Fibroblast of upper back skin (primary cell): ENCODE data around the gene COL20A1.
"Not testable (repeated sequence)": the region's sequence is repeated elsewhere in the genome, so short reads cannot be mapped to it uniquely, and the experiment has no call there.

ENCODE experiments used
- DNase-seq: peaks from one replicate; pipeline ENCODE4 v3.0.0-alpha.2; 2013

The COL20A1 gene

GRCh38 chr20:63292904-63293303 is at the start of gene COL20A1:
Gene COL20A1, plus strand, starts transcription at chr20:63293186. Its CDS starts 1,922 bp downstream, at chr20:63295108.
- DNase-seq: no peak

GRCh38 chr20:63243604-63244247 is 49.3 kb upstream of the COL20A1 start:
- no peak for DNase-seq

GRCh38 chr20:63244468-63244867 is 48.5 kb upstream of the COL20A1 start:
- DNase-seq: no peak

- DNase-seq: no peak
Observed at GRCh38 chr20:63246490-63247288, 46.3 kb upstream of the COL20A1 start.

GRCh38 chr20:63247671-63248228 is 45.2 kb upstream of the COL20A1 start:
- DNase-seq: no peak

GRCh38 chr20:63248835-63249591 is 44.0 kb upstream of the COL20A1 start:
- no peak for DNase-seq

GRCh38 chr20:63249891-63250290 is 43.1 kb upstream of the COL20A1 start:
- DNase-seq: no peak

GRCh38 chr20:63251350-63251749 is 41.6 kb upstream of the COL20A1 start:
- not testable (repeated sequence) for DNase-seq

- DNase-seq: no peak
Observed at GRCh38 chr20:63252284-63252711, 40.7 kb upstream of the COL20A1 start.

GRCh38 chr20:63253065-63253437 is 39.9 kb upstream of the COL20A1 start:
- DNase-seq: no peak

- no peak for DNase-seq
Observed at GRCh38 chr20:63253438-63254231, 39.4 kb upstream of the COL20A1 start.

- DNase-seq: no peak
Observed at GRCh38 chr20:63254232-63254605, 38.8 kb upstream of the COL20A1 start, which contains the start of gene NKAIN4. Gene NKAIN4, minus strand, starts transcription at chr20:63254463. Its CDS starts 13 bp downstream, at chr20:63254450.

- DNase-seq: no peak
Observed at GRCh38 chr20:63254606-63255384, 38.2 kb upstream of the COL20A1 start.

- no peak for DNase-seq
Observed at GRCh38 chr20:63255931-63256704, 36.9 kb upstream of the COL20A1 start.

GRCh38 chr20:63256954-63257353 is 36.0 kb upstream of the COL20A1 start:
- no peak for DNase-seq

GRCh38 chr20:63257629-63258028 is 35.4 kb upstream of the COL20A1 start:
- DNase-seq: no peak

- DNase-seq: no peak
Observed at GRCh38 chr20:63258781-63259180, 34.2 kb upstream of the COL20A1 start.

GRCh38 chr20:63259734-63260460 is 33.1 kb upstream of the COL20A1 start:
- DNase-seq: no peak

GRCh38 chr20:63260521-63260920 is 32.5 kb upstream of the COL20A1 start:
- DNase-seq: no peak
